DOHH2 (cell line): ENCODE results near the gene HNF1A.

ENCODE experiments used
- EZH2phosphoT487 ChIP-seq: fragments of 200-600 bp; sonication (generic); IDR thresholded peaks from 2 replicates; pipeline ENCODE4 v1.6.1; 2017; ENCODE audit warnings: borderline replicate concordance, mild to moderate bottlenecking, antibody characterized with exemption, low read length, moderate library complexity, mixed read lengths
- TF ChIP-seq, protein P1 (sequence below): fragments of 200-600 bp; sonication (generic); IDR thresholded peaks from one replicate; pipeline ENCODE4 v1.5.1; 2014; ENCODE audit warnings: antibody characterized with exemption, mild to moderate bottlenecking, low read depth, low read length; ENCODE audit not compliant: poor library complexity, severe bottlenecking

DNA sequence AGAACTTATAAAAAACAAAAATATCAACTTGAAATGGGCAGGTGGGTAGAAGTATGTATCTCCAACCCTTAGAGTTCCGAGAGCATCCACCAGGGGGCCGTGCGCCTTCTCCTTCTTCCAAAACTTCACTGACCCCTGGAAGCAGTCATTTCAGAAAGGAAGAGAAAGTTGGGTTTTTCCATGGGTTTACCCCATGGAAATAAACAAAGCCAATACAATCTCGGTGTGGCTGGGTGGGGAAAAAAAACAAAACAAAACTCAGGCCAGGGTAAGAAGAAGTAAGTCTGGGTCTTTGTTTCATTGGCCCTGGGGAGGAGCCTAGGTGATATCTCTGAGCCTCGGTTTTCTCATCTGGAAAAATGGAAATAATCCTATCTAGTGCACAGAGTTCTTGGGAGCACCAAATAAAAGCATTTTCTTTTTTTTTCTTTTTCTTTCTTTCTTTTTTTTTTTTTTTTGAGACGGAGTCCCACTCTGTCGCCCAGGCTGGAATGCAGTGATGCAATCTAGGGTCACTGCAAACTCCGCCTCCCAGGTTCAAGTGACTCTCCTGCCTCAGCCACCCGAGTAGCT, 33.6 kb upstream of the HNF1A start:
- TF ChIP-seq, protein P1, sequence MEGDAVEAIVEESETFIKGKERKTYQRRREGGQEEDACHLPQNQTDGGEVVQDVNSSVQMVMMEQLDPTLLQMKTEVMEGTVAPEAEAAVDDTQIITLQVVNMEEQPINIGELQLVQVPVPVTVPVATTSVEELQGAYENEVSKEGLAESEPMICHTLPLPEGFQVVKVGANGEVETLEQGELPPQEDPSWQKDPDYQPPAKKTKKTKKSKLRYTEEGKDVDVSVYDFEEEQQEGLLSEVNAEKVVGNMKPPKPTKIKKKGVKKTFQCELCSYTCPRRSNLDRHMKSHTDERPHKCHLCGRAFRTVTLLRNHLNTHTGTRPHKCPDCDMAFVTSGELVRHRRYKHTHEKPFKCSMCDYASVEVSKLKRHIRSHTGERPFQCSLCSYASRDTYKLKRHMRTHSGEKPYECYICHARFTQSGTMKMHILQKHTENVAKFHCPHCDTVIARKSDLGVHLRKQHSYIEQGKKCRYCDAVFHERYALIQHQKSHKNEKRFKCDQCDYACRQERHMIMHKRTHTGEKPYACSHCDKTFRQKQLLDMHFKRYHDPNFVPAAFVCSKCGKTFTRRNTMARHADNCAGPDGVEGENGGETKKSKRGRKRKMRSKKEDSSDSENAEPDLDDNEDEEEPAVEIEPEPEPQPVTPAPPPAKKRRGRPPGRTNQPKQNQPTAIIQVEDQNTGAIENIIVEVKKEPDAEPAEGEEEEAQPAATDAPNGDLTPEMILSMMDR, result peak; percentile 79
- TF ChIP-seq EZH2phosphoT487, result no peak
